22Rv1 (cell line): ENCODE data around the gene C1orf21.

Experiments
- H3K27ac ChIP-seq: fragments of 450-650 bp; 2 replicates; pipeline ENCODE4 v1.5.1; 2017
- ZFX ChIP-seq: fragments of 450-650 bp; IDR thresholded peaks from 2 replicates; pipeline ENCODE4 v1.6.1; 2017; ENCODE audit warnings: antibody characterized with exemption, borderline replicate concordance
- TF ChIP-seq, protein P1 (sequence below): fragments of 450-650 bp; IDR thresholded peaks from 2 replicates; pipeline ENCODE4 v1.5.1; 2017; ENCODE audit warnings: mild to moderate bottlenecking

Gene C1orf21

DNA sequence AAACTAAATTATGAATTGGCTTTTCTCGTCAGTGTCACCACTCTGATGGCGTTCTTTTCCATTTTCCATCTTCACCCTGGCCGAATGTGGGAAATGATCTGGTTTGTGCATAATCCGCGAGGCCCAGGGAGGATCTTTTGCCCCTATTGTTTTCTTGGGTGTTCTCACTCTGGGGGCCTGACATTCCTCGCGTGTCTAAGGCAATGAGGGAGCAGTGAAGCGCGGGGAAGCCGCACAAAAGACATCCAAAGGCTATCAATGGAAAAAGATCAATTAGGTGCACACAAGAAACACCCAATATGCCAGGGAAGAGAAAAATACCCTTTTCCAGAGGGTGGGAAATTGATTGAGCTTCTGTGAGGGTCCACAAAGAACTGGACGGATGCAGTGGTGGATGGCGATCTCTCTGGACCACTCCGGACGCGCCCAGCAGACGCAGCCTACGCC, 941 bp upstream of the C1orf21 start:
- TF ChIP-seq, protein P1, sequence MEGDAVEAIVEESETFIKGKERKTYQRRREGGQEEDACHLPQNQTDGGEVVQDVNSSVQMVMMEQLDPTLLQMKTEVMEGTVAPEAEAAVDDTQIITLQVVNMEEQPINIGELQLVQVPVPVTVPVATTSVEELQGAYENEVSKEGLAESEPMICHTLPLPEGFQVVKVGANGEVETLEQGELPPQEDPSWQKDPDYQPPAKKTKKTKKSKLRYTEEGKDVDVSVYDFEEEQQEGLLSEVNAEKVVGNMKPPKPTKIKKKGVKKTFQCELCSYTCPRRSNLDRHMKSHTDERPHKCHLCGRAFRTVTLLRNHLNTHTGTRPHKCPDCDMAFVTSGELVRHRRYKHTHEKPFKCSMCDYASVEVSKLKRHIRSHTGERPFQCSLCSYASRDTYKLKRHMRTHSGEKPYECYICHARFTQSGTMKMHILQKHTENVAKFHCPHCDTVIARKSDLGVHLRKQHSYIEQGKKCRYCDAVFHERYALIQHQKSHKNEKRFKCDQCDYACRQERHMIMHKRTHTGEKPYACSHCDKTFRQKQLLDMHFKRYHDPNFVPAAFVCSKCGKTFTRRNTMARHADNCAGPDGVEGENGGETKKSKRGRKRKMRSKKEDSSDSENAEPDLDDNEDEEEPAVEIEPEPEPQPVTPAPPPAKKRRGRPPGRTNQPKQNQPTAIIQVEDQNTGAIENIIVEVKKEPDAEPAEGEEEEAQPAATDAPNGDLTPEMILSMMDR, result no peak
- no peak for TF ChIP-seq ZFX

DNA sequence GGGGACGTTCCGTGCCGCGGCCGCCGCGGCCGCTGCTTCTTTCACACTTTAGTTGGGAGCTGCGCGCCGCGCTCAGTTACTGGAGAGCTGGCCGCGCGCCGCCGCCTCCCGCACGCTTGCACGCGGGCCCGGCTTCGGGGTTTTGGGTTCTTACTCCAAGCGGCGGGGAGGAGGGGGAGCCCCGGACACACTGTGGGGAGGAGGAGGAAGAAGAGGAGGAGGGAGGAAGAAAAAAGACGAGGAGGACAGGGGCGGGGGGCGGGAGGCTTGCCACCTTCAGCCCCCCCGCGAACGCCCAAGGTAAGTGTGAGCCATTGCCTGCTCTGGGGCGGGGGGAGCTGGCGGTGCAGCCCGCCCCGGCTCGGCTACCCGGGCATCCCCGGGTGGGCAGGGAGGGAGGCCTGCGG, 243 bp downstream of the C1orf21 start:
- H3K27ac ChIP-seq, result peak overlapping the region; percentile 63
- TF ChIP-seq ZFX, result no peak
- TF ChIP-seq, protein P1, result no peak

More for the DNA sequence above, 941 bp upstream of the C1orf21 start:
- H3K27ac ChIP-seq, result peak overlapping the region; percentile 63

DNA sequence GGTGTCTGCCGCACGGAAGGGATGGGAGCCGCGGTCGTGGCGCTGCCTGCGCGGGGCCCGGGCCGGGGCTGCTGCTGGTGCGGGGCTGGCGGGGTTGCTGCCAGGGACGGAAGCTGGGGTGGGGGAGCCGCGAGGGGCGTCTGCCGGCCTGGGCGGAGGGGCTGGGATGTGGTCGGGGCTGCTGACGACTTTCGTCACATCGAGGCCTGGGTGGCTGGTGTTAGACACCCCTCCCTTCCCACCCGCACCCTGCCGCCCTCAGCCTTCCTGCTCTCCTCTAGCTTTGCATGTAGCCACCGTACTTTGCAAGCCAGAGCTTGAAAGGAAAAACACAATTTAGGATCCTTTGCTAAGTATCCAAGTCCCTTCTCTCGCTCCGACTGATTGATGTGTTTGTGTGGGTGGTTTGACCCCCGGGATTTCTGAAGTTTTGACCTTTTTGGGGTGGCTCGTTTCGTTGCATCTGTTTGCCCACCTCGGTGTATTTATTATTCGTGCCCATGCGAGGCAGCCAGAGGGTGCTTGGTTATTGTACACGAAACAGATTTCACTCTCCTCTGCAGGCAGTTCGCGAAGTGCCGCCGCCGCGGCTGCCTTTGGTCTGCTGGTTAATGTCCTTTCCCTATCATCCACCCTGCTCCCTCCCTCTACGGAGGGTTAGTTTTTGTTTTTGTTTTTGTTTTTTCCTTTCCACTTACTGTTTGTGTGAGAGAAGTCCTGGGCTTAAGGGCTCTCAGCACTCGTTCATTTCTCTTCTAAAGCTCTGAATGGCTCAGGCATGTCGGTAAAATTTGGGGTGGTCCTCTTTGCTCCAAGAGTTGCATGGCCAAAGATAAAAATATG, 868 bp downstream of the C1orf21 start:
- TF ChIP-seq ZFX, result no peak
- TF ChIP-seq, protein P1, result no peak
- peak overlapping the region; percentile 63 for H3K27ac ChIP-seq

DNA sequence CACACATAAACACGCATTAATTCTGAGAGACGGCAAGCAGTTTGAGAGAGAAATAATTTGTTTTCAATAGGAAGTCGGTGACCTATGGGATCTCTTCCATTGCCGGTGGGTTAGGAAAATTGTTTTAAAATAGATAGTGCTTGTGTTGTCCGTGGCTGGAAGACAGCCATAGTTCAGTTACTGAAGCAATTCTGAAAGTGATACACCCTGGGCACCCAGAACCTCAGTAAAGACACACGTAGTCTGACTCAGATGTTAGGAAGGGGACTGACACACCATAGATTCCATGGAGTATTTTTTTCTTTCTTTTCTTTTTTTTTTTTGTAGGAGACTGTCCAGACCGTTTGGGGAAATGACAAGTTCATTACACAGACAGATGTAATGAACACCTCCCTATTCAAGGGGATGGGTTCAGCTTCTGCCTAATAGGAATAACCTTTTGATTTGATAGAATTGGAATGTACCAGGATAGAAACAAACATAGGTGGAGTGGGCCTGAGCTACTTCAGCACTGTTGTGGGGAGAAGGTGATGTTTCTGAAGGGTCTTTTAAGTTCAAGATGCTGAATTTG, 1.6 kb downstream of the C1orf21 start:
- H3K27ac ChIP-seq, result no peak overlapping the region
- TF ChIP-seq ZFX, result no peak
- TF ChIP-seq, protein P1, result no peak

DNA sequence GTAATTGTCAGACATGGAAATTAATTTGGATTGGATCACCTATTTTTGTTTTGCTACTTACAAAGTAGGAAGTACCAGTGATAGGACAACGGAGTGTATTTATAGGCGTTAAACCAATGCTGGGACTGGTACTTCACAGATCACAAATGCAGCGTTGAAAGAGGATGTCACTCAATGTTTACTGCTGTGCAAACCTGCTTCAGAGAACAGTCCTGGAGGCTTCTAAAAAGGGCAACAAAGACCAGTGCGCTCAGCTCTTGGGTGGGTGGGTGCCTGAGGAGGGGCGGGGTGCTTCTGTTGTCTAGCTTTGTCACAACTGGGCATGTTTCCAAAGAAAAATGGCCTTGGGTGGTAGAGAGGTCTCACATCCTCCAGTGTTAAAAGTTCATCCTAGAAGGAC, 2.1 kb downstream of the C1orf21 start:
- TF ChIP-seq, protein P1, result no peak
- TF ChIP-seq ZFX, result no peak

DNA sequence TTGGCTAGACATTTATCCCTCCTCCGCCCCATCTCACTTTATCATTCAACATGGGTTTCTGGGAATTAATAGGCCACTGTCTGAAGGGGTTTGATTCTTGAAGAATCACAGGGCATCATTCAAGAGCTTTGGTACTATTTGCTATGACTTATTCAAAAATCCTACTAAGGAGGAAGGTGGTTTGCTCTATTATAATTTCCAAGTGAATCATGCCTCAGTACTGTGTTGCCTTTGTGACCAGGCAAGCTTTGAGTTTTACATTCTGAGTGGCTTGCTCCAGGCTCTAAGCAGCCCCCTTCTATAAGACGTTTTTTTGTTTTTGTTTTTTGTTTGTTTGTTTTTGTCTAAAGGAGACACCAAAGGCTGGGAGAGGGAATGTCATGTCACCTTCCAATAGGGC, 2.6 kb downstream of the C1orf21 start:
- no peak overlapping the region for H3K27ac ChIP-seq
- TF ChIP-seq ZFX, result no peak
- TF ChIP-seq, protein P1, result no peak

More for the DNA sequence above, 2.1 kb downstream of the C1orf21 start:
- no peak overlapping the region for H3K27ac ChIP-seq

DNA sequence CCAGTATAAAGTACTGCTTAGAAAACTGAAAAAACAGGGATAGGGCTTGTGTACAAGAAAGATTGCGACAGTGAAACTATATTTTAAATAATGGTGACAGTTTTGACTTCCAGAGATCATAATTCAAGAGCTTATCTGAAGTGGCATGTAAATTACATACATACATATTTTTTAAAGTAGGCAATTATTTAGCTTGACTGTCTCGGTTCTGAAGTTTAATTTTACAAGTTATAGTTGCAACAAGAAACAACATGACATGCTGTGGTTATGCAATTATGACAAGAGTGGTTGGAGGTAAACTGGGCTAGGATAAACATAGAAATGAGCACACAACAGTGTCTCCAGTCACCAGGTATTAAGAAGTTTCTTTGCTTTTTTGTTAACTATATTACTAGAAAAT, 4.1 kb downstream of the C1orf21 start:
- H3K27ac ChIP-seq, result no peak overlapping the region
- no peak for TF ChIP-seq ZFX
- TF ChIP-seq, protein P1, result no peak
